ENCODE measurements around the gene C9orf152.

The C9orf152 gene

GRCh38 chr9:110224583-110224982 lies 16.6 kb upstream of the C9orf152 start:
- no peaks in the 10 kb centered on the region for H3K27me3 ChIP-seq (ENCODE audit: insufficient read depth, poor library complexity, severe bottlenecking)
- DNase-seq (ENCODE audit: low read depth in 1 of 2, low spot score in 1 of 2): no peak
- TF ChIP-seq REST (IDR thresholded peaks at IDR 0.05; ENCODE audit: insufficient replicate concordance, low read depth): no peak
- TF ChIP-seq SPI1 (IDR thresholded peaks at IDR 0.05; ENCODE audit: borderline replicate concordance, low read depth): no peak

GRCh38 chr9:110220809-110221208 lies 12.8 kb upstream of the C9orf152 start:
- TF ChIP-seq SPI1 (IDR thresholded peaks at IDR 0.05; ENCODE audit: borderline replicate concordance, low read depth): no peak
- no peak for TF ChIP-seq GABPA (IDR thresholded peaks at IDR 0.05; ENCODE audit: low read depth)
- TF ChIP-seq REST (IDR thresholded peaks at IDR 0.05; ENCODE audit: insufficient replicate concordance, low read depth): no peak
- TF ChIP-seq POLR2AphosphoS5 (IDR thresholded peaks at IDR 0.05; ENCODE audit: low read depth): no peak
- no peak for TF ChIP-seq CTCF (IDR thresholded peaks at IDR 0.05; ENCODE audit: insufficient read depth, low read length)

More at GRCh38 chr9:110224583-110224982, 16.6 kb upstream of the C9orf152 start:
- Histone ChIP-seq H3K4me3 (replicated peaks; ENCODE audit: insufficient read depth, low read length) (no peak overlapping the region), H3K27ac (replicated peaks) (no peak overlapping the region)

GRCh38 chr9:110217656-110218099 lies 9.7 kb upstream of the C9orf152 start:
- Histone ChIP-seq H3K27ac (replicated peaks) (no peak overlapping the region), H3K4me3 (replicated peaks; ENCODE audit: insufficient read depth, low read length) (no peak overlapping the region), H3K27me3 (ENCODE audit: insufficient read depth, poor library complexity, severe bottlenecking) (no peaks in the 10 kb centered on the region)
- peak in 1 of 2 experiments; percentile 30 for DNase-seq (ENCODE audit: low read depth in 1 of 2, low spot score in 1 of 2)
- TF ChIP-seq GABPA (IDR thresholded peaks at IDR 0.05; ENCODE audit: low read depth) (no peak), CTCF (IDR thresholded peaks at IDR 0.05; ENCODE audit: insufficient read depth, low read length) (peak; percentile 55)

More at GRCh38 chr9:110220809-110221208, 12.8 kb upstream of the C9orf152 start:
- Histone ChIP-seq H3K27me3 (ENCODE audit: insufficient read depth, poor library complexity, severe bottlenecking) (no peaks in the 10 kb centered on the region), H3K4me3 (replicated peaks; ENCODE audit: insufficient read depth, low read length) (no peak overlapping the region), H3K27ac (replicated peaks) (no peak overlapping the region)
- DNase-seq (ENCODE audit: low read depth in 1 of 2, low spot score in 1 of 2): no peak

- no peak overlapping the region for H3K4me3 ChIP-seq (replicated peaks; ENCODE audit: insufficient read depth, low read length)
- H3K27ac ChIP-seq (replicated peaks): no peak overlapping the region
- no peak for DNase-seq (ENCODE audit: low read depth in 1 of 2, low spot score in 1 of 2)
- no peaks in the 10 kb centered on the region for H3K27me3 ChIP-seq (ENCODE audit: insufficient read depth, poor library complexity, severe bottlenecking)
- TF ChIP-seq SPI1 (IDR thresholded peaks at IDR 0.05; ENCODE audit: borderline replicate concordance, low read depth) (no peak), GABPA (IDR thresholded peaks at IDR 0.05; ENCODE audit: low read depth) (no peak), CTCF (IDR thresholded peaks at IDR 0.05; ENCODE audit: insufficient read depth, low read length) (no peak), POLR2AphosphoS5 (IDR thresholded peaks at IDR 0.05; ENCODE audit: low read depth) (no peak), REST (IDR thresholded peaks at IDR 0.05; ENCODE audit: insufficient replicate concordance, low read depth) (no peak)
Observed at GRCh38 chr9:110214586-110215355, 6.8 kb upstream of the C9orf152 start.

Data from HL-60 (cell line).